GM23338 (cell line): ENCODE data around the gene ASB2. TPM values are rescaled to one million over a fixed set of nuclear protein-coding genes. Genes with fewer than 3 reads are reported as not detected.

ENCODE experiments used
- ATAC-seq: fragments of 200-7000 bp; cut with Tn5 transposase; 3 replicates; pipeline ENCODE4 v1.9.1; 2020
- DNase-seq: peaks from one replicate; pipeline ENCODE4 v3.0.0-alpha.2; 2015; ENCODE audit warnings: low spot score
- H2AFZ ChIP-seq: fragments of 200-600 bp; sonication (generic); 2 replicates; pipeline ENCODE4 v1.8.0; 2016; ENCODE audit warnings: antibody characterized with exemption, mild to moderate bottlenecking, moderate library complexity
- H3F3A ChIP-seq: fragments of 200-600 bp; sonication (generic); replicated peaks from 2 replicates; pipeline ENCODE4 v1.8.0; 2017; ENCODE audit warnings: antibody characterized with exemption, mixed run types, low read depth
- H3K27ac ChIP-seq: fragments of 200-600 bp; sonication (generic); 2 replicates; pipeline ENCODE4 v1.6.1; 2016; ENCODE audit warnings: low read depth
- H3K27me3 ChIP-seq: fragments of 200-600 bp; sonication (generic); 2 replicates; pipeline ENCODE4 v1.8.0; 2016; ENCODE audit warnings: mild to moderate bottlenecking, mixed run types, moderate library complexity; ENCODE audit not compliant: insufficient read depth
- H3K36me3 ChIP-seq: fragments of 200-600 bp; sonication (generic); 2 replicates; pipeline ENCODE4 v1.8.0; 2016; ENCODE audit warnings: mild to moderate bottlenecking; ENCODE audit not compliant: insufficient read depth
- H3K4me1 ChIP-seq: fragments of 200-600 bp; sonication (generic); 2 replicates; pipeline ENCODE4 v1.8.0; 2016; ENCODE audit warnings: mild to moderate bottlenecking, moderate library complexity; ENCODE audit not compliant: insufficient read depth
- H3K4me2 ChIP-seq: fragments of 200-600 bp; sonication (generic); 2 replicates; pipeline ENCODE4 v1.7.1; 2017; ENCODE audit warnings: mixed run types
- H3K4me3 ChIP-seq: fragments of 200-600 bp; sonication (generic); 2 replicates; pipeline ENCODE4 v1.6.1; 2016; ENCODE audit warnings: mixed run types
- H3K79me2 ChIP-seq: fragments of 200-600 bp; sonication (generic); replicated peaks from 2 replicates; pipeline ENCODE4 v1.8.0; 2017; ENCODE audit warnings: mild to moderate bottlenecking; ENCODE audit not compliant: insufficient read depth
- H3K9me2 ChIP-seq: fragments of 200-600 bp; sonication (generic); 2 replicates; pipeline ENCODE4 v1.8.0; 2017; ENCODE audit not compliant: insufficient read depth
- H4K20me1 ChIP-seq: fragments of 200-600 bp; sonication (generic); replicated peaks from 2 replicates; pipeline ENCODE4 v1.8.0; 2017; ENCODE audit warnings: mild to moderate bottlenecking; ENCODE audit not compliant: insufficient read depth
- H3K27ac Mint-ChIP-seq: 2 replicates; pipeline ENCODE4 v1.8.0; 2020; ENCODE audit warnings: inconsistent platforms, mild to moderate bottlenecking, moderate library complexity, mixed read lengths
- H3K27me3 Mint-ChIP-seq: 3 replicates; pipeline ENCODE4 v1.8.0; 2022; ENCODE audit warnings: low read depth, mild to moderate bottlenecking, moderate library complexity, mixed read lengths, inconsistent platforms; ENCODE audit not compliant: insufficient read depth, poor library complexity
- H3K36me3 Mint-ChIP-seq: 3 replicates; pipeline ENCODE4 v1.8.0; 2021; ENCODE audit warnings: low read depth, mild to moderate bottlenecking, inconsistent platforms, moderate library complexity, mixed read lengths
- H3K4me1 Mint-ChIP-seq: 3 replicates; pipeline ENCODE4 v1.8.0; 2020; ENCODE audit warnings: mild to moderate bottlenecking, inconsistent platforms, mixed read lengths
- H3K4me3 Mint-ChIP-seq: 3 replicates; pipeline ENCODE4 v1.8.0; 2021; ENCODE audit warnings: moderate library complexity, mild to moderate bottlenecking, inconsistent platforms, mixed read lengths
- H3K9me3 Mint-ChIP-seq: 3 replicates; pipeline ENCODE4 v1.8.0; 2020; ENCODE audit warnings: moderate library complexity, mild to moderate bottlenecking, inconsistent platforms, mixed read lengths
- CTCF ChIP-seq, 2 experiments: fragments of 200-600 bp in 1 of 2; sonication (generic) in 1 of 2; conservative IDR thresholded peaks; 2 replicates each; pipeline versions ENCODE4 v1.5.1 to v1.6.1; 2016 to 2017; ENCODE audit warnings: antibody characterized with exemption in 2 of 2, low read depth in 2 of 2, mild to moderate bottlenecking in 2 of 2, moderate library complexity in 1 of 2
- ETS1 ChIP-seq: IDR thresholded peaks from 2 replicates; pipeline ENCODE4 v1.6.1; 2016; ENCODE audit warnings: antibody characterized with exemption
- EZH2 ChIP-seq: fragments of 200-600 bp; sonication (generic); IDR thresholded peaks from one replicate; pipeline ENCODE4 v1.8.0; 2017; ENCODE audit warnings: antibody characterized with exemption, mild to moderate bottlenecking, low read depth; ENCODE audit not compliant: unreplicated experiment
- JUNB ChIP-seq: IDR thresholded peaks from one replicate; pipeline ENCODE4 v1.6.1; 2016; ENCODE audit warnings: antibody characterized with exemption; ENCODE audit not compliant: unreplicated experiment
- NANOG ChIP-seq: IDR thresholded peaks from 2 replicates; pipeline ENCODE4 v1.6.1; 2016; ENCODE audit warnings: antibody characterized with exemption, borderline replicate concordance
- POLR2AphosphoS5 ChIP-seq: IDR thresholded peaks from 2 replicates; pipeline ENCODE4 v1.6.1; 2016; ENCODE audit warnings: antibody characterized with exemption, low read depth
- ZNF114 ChIP-seq: fragments of 250-450 bp; sonication (Bioruptor Pico); IDR thresholded peaks from 2 replicates; pipeline ENCODE4 v1.5.0; 2020; ENCODE audit warnings: mild to moderate bottlenecking, moderate library complexity
- ZNF331 ChIP-seq: fragments of 250-450 bp; sonication (Bioruptor Pico); IDR thresholded peaks from 2 replicates; pipeline ENCODE4 v1.5.0; 2020; ENCODE audit warnings: low read depth, mild to moderate bottlenecking, moderate library complexity
- ZNF462 ChIP-seq: fragments of 250-450 bp; sonication (Bioruptor Pico); IDR thresholded peaks from 2 replicates; pipeline ENCODE4 v1.5.0; 2020; ENCODE audit warnings: mild to moderate bottlenecking, moderate library complexity
- polyA plus RNA-seq: library from polyadenylated mRNA; unstranded; fragments of >200 nt; fragmentation: Nextera tagmentation; extraction: Ambion mirVana; gene quantifications from 2 replicates; pipeline ENCODE4 v1.2.1, GENCODE V29; 2016
- total RNA-seq: library from RNA; depleted of rRNA; stranded (reverse); fragments of >200 nt; shearing (Covaris generic); gene quantifications from 2 replicates; pipeline ENCODE4 v1.2.3, GENCODE V29; 2014

ASB2 gene
- total and polyA plus RNA-seq, 2 experiments from 2014 or later, result 1.2 to 1.7 TPM

- Histone ChIP-seq H3F3A (no peaks in the 10 kb centered on the region), H3K27me3 (no peaks in the 10 kb centered on the region), H3K9me2 (no peaks in the 10 kb centered on the region), H2AFZ (no peak overlapping the region), H3K27ac (no peak overlapping the region), H4K20me1 (no peaks in the 10 kb centered on the region), H3K4me1 (no peaks in the 10 kb centered on the region), H3K79me2 (no peaks in the 10 kb centered on the region), H3K4me3 (no peak overlapping the region), H3K36me3 (no peaks in the 10 kb centered on the region), H3K4me2 (no peak overlapping the region)
- Mint-ChIP-seq H3K36me3 (no peaks in the 10 kb centered on the region), H3K27me3 (peaks cover 5% of the 10 kb centered on the region), H3K4me1 (peaks cover 10% of the 10 kb centered on the region), H3K9me3 (no peaks in the 10 kb centered on the region), H3K4me3 (no peak overlapping the region), H3K27ac (no peak overlapping the region)
- TF ChIP-seq POLR2AphosphoS5 (no peak), ZNF331 (CRISPR knock-in tag) (no peak), NANOG (no peak), ZNF462 (CRISPR knock-in tag) (no peak), EZH2 (no peak), JUNB (no peak), ZNF114 (CRISPR knock-in tag) (no peak), ETS1 (no peak), CTCF (conservative IDR thresholded peaks at IDR 0.05; ENCODE audit: low read depth in 2 of 2) (no peak)
- DNase-seq, result no peak
- no peak for ATAC-seq
Measured at GRCh38 chr14:94000267-94000666, 23.9 kb upstream of the ASB2 start.
